HG03520 (cell line): ENCODE results near the gene BCL11A.
A peak's percentile ranks its signal among the peaks of the same experiment; 100 is the strongest.

Experiments used
- ATAC-seq: cut with Tn5 transposase; IDR thresholded peaks from one replicate; pipeline ENCODE4 v1.9.1; 2021; ENCODE audit warnings: mild to moderate bottlenecking, moderate library complexity; ENCODE audit not compliant: unreplicated experiment

The BCL11A gene

GRCh38 chr2:60560734-60561644 lies 7.5 kb upstream of the BCL11A start:
- ATAC-seq, result peak; percentile 68

GRCh38 chr2:60559880-60560279 lies 6.4 kb upstream of the BCL11A start:
- no peak for ATAC-seq

GRCh38 chr2:60558536-60558935 lies 5.1 kb upstream of the BCL11A start:
- ATAC-seq, result no peak

DNA sequence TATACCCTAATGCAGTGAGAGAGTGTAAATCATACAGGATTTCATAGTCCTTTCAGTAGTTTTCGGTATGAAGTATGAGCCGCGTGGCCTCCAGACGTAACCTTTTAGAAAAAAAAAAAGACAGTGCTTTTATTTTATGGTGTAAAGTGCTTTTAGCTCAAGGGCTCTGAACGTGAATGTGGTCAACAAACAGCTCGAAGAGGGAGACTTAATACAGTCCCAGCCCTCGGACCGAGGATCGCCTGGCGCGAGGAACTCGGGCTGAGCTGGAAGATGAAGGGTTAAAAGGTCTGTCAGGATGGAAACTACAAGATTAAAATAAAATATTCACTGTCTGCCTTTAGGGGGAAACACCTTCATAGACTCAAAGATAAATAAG lies 4.0 kb upstream of the BCL11A start:
- no peak for ATAC-seq

DNA sequence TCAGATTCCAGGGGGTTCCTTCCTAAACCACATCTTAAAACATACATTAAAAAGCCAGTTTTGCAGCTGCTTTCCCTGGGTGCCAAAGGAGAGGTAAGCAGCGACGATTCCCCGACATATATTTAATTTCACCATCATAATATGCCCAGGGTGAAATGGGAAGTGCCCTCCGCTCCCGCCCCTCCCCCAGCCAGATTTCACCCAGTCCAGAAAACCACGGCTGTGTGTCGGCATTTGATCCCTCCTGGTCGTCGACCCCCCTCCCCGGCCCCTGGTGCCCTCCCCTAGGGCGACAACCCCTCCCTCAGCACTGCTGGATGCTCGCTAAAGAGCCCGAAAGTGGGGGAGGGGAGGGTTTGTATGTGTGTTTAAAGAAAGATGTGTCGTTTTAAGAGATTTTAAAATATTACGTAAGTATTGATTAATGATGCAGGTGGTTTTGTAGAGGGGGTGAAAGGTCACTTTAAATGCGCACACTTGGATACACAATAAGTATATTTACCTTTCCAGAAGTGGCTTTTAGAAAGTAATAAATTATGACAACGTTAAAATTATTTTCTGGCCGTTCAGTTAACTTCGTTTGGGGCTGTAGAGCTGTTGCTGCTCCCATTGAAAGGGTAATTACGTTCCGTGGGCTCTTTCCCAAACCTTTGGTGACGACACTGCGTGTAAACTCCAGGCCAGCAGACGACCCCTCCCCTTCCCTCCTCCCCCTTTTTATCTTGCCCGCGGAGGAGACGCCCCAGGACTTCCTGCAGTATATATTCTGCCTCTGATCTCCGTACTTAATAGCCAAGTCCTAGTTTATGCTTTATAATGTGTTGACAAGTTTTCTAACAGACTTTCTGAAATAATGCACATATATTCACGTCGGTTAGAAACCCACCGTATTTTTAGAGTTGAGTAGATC lies 3.4 kb upstream of the BCL11A start:
- ATAC-seq, result no peak

DNA sequence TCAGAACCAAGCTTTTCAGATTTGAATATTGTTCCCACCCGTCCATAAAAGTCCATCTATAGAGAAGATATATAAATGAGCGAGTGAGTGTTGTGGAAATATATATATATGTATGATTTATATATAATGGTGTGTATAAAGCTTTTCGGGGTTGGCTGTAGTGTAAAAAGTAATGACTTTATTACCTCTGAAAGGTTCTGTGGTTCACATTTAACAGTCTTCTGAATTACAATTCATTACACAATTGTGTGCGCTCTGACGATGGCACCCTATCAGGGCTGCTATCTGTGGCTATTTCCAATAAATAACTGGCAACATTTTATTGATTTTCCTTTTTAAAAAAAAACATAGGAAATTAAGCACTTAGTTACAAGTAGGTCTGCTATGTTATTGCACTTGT lies 2.7 kb upstream of the BCL11A start:
- ATAC-seq, result no peak

DNA sequence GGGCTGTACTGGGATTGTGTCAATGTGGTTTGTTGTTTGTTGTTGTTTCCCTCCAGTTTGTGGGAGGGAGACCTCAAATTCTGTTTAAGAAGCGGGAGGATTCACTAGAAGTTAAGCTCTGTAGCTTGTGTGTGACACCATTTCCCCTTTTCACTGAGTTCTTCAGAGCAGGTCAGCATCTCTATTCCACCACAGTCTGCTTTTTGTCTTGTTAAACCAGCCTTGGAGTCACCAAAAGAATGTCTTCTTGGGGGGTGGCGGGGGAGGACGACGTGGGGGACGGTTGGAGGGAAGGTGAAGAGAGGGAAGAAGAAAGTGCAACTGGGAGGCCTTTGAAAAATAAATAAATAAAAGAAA lies 2.3 kb upstream of the BCL11A start:
- ATAC-seq, result peak; percentile 5

DNA sequence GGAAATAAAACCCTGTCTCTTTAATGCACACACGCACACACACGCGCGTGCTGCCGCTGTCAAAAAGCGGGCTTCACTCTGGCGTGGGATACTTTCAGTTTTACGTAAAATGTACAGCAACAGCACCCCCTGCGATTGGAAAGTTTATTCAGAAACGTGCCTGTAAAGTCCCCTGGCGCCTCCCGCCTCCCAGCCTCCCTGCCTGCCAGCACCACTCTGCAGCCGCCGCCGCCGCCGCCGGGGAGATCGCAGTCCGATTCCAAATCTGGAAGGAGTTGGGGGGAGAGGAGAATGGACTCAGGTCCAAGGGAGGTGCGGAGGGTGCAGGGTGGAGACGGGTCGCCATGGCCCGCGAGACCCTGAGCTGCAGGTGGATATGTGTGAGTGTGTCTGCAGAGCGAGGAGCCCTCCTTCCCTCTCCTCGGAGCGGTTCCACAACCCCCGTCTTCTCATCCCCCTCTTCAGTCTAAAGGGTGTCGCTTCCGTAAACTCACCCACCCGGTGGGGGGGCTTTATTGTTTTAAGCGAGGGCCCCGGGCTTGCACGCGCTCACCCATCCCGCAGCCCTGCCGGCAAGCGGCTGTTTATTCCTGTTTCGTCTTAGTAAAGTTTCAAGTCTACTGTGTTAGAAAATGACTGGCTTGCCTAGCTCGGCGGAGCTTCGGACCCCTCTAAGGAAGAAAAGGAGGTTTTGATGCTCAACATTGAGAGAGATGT lies 1.8 kb upstream of the BCL11A start:
- ATAC-seq, result peak; percentile 29

DNA sequence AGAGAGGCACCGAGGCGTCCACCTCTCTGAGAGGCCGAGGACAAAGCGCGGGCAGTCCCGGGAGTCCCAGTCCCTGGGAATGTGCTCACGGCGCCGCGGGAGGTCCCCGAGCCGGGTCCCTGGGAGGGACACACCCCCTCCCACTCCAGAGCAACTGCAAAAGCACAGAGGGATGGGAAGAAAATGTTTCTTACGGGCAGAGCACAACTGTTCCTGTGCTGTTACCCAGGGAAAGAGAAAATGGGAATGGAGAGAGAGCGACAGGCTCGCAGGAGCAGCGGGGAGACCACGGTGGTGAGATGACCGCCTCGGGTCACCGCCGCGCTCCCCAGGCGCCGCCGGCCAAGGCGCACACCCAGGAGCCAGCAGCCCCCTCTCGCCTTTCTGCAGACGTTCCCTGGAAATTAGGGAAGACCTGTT lies 1.2 kb upstream of the BCL11A start:
- no peak for ATAC-seq

DNA sequence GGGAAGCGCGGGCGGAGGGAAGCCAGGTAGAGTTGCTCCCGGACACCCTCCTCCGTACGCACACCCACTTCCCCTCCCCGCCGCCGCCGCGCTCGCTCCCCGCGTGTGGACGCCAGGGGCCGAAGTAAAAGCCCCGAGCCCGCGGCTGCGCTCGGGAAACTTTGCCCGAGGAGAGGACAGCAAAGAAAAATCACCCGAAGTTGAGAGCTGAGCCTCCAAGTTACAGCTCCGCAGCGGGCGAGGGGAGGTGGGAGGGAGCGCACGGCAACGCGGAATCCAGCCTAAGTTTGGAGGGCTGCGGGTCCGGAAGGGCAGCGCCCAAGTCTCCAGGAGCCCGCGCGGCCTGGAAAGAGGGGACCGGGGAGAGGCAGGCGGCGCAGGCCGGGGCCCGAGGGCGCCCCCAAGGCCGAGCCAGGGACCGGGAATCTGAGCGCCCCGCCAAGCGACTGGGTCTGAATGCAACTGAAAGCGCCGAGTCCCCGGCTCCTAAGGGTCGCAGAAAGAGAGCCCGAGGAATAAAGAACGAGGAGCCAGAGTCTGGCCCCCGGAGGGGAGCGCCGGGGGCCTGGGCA lies 706 bp upstream of the BCL11A start:
- ATAC-seq, result no peak

GRCh38 chr2:60552851-60553494 lies 481 bp downstream of the BCL11A start:
- ATAC-seq, result no peak

DNA sequence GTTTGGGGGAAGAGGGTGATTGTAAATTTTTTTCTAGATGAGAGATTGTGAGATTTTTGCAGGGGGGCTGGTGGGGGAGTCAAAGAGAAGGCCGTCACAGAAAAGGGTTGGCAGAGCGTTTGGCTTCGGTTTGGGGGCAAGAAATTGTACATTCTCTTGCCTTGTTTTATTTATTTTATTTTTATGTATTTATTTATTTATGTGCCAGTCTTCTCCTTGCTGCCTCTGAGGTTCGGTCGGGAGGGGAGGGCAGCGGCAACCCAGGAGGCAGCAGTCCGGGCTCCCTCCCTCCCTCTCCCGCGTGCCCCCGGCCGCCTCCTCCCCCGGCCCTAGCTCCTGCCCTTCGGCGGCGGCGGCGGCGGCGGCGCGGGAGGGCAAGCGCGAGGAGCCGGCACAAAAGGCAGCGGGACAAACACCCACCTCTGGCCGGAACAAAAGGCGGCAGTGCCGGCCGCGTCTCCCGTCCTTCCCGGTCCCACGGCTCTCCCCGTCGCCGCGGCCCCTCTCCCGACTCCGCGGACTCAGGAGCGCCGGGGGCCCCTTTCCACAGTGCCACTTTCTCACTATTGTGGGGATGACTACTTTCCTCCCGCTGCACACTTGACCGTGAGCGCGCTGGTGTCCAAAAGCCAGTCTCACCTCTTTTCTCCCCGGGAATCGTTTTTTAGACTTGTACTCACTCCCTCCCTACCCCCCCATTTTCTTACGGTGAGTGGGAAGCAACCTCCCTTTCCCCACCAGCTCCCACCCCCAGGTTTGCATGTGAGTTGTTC lies 1.2 kb downstream of the BCL11A start:
- no peak for ATAC-seq

DNA sequence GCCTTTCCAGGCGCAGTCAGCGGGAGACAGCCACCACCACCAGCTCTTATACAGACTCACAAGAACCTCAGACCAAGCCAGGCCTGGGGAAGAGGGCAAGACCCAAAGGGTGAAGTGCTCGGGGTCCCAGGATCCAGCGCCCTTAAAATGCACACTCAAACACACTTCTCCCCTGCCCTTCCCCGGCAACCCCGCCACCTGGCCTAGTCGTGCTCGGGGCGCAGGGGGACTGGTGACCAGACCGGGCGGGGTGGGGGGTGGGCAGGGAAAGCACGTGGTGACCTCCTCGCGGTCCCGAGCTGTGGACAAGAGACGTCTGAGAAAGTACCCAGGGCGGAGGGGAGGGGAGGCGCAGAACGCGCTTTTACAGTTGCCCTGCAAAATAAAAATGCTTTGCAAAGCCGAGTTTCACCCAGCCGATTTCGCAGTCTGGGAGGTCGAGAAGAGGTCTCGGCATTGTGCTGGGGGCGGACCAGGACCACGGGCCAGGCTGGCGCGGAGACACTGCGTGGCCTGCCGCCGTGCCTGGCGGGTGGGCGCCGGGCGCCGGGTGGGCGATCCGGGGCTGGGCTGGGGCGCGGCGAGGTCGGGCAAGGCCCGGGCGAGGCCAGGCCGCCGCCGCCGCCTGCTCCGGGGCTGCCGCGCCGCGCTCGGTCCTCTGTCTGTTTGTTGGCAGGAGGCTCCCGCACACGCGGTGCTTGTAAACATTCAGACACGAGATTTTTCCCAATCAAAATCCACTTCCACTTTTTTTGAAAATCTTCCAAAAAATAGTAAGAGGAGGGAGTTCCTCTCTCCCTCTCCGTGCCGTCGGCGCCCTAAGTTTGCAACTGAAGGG lies 2.0 kb downstream of the BCL11A start:
- ATAC-seq, result no peak

GRCh38 chr2:60550984-60551239 lies 2.5 kb downstream of the BCL11A start:
- ATAC-seq, result no peak

DNA sequence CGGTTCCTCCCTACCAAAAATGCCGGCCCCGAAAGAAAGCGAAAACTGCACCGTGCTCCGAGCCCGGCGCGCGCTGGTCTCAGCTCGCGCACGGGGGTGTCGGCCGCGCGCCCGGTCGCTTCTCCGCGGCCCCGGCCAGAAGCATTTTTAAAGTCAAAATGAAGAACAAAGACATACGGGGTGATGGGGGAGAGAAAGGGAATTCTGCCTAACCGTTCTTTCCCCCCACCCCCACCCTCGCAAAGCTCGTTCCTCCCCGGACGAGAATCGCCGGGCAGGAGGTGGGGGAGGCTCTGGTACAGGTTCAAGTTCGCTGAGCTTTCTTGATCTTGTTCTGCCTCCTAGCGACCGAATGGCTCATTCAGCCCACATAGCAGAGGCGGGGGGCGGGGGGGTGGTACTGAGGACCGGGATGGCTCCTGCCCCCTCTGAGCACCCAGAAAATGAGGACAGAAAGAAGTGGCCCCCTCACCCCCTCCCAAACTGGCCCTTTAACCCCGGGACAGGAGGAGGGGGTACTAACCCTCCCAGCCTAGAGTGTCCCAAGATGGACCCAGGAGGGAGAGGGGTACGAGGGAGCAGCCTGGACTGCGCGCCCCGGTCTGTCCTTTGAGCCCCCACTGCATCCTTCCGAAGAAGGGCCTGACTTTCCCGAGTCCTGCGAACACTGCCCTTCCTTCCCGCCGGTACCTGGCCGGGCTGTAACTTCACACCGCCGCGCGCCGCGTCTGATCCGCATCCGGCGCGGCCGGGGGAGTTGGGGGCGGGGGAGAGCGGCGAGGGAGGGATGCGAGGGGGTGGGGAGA lies 3.1 kb downstream of the BCL11A start:
- ATAC-seq, result peak; percentile 40

DNA sequence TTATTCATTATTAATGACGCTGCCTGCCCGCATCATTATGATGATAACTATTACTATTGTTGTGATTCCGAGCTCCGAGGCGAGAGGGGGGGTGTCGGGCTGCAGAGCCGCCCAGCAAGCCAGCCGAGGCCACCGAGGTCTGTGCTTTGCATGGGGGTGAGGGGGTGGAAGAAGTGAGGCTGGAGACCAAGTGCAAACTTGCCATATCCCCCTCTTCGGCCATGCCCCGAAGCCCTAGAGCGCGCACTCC lies 3.6 kb downstream of the BCL11A start:
- ATAC-seq, result no peak

DNA sequence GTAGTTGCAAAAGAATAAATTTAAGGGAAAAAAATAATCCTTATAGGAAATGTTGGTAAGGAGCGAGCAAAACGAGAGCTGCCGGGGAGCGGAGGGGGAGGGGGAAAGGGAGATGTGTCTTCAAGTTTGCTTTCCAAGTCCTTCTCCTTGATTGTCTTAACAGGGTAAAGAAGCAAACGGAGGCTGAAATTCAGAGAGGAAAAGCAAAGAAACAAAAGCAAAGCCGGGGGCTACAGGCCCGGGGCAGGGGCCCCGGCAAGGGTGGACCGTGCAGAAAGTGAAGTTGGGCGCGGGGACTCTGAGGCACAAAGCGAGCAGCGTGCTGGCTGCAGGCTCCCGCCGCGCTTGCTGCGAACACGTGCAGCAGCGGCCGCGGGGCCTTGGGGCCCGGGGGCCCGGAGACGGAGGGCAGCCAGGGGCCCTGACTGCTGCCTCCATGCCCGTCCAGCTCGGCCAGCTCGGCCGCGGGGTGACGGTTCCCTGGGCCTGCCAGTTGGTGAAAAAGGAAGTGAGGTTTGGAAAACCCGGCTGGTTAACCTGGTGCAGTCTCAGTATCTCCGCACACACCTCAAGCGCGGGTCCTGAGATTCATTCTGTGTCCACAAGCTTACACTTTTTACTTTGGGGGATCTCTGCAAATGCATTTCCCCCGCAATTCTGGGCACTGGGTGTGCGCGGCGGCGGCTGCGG lies 4.1 kb downstream of the BCL11A start:
- no peak for ATAC-seq

DNA sequence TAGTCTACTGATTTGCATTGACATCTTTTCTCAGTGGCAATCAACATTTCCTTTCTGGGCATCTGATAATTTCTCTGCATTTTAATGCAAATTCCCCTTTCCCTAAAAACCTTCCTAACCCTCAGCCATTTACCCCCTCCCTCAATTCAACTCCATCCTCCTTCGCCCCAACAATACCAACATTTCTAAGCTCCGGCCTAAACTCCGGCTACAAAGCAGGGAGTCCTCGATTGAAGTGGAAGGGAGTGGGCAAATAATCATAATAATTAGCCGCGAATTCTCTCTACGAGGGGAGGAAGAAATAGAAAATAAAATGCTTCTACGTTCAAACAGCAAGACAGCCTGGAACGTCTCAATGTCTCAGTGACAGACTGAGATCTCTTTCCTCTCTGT lies 4.6 kb downstream of the BCL11A start:
- ATAC-seq, result no peak
